ENCODE results near the gene SPATA16. TPM values are rescaled to one million over a fixed set of nuclear protein-coding genes. Genes with fewer than 3 reads are reported as not detected.

The SPATA16 gene
- total and polyA plus RNA-seq, 2 of the 13 experiments (the other 11 are each of a cell fraction or from before 2014, with no cell fraction given), result not detected

DNA sequence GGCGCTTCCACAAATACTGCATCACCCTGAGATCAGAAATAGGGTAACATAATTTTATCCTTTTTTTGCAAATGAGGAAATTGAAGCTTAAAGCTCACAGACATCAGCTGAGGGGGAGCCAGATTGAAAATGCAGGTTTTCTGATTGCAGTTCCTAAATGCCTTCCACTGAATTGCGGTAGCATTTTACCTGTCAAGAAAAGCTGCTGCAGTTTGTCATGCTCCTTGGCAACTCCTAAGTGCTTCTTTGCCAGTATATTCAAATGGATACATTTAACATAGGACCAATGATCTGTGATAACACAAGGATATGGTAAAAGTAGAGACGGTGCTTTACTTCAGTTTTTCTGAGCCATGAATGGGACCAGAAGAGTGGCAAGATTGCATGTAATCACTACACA lies 50.5 kb downstream of the SPATA16 start:
- ChIA-PET POLR2A (no interaction called here), CTCF (ENCODE audit: low intra/inter-chr PET ratio, low total read pairs) (no interaction called here)
- Histone ChIP-seq H3K36me3 (replicated peaks in 1 of 2; ENCODE audit: control insufficient read depth in 1 of 2, insufficient read depth in 2 of 2, low read length in 2 of 2) (no peaks in the 10 kb centered on the region), H3K4me2 (ENCODE audit: low read depth, low read length) (no peak overlapping the region), H2AFZ (ENCODE audit: low read length) (no peak overlapping the region), H3K27ac (ENCODE audit: extremely low read length, insufficient read depth, low read length) (no peak overlapping the region), H3K4me3 (replicated peaks in 1 of 3; ENCODE audit: insufficient read depth in 1 of 3, low read depth in 2 of 3, low read length in 3 of 3) (no peak overlapping the region), H3K4me1 (ENCODE audit: insufficient read depth, low read length) (no peaks in the 10 kb centered on the region), H3K79me2 (ENCODE audit: insufficient read depth, low read length) (no peaks in the 10 kb centered on the region), H3K9ac (ENCODE audit: insufficient read depth, low read depth, low read length) (no peak overlapping the region), H3K27me3 (ENCODE audit: control insufficient read depth in 1 of 2, insufficient read depth in 2 of 2, low read length in 2 of 2) (no peaks in the 10 kb centered on the region), H3K9me3 (ENCODE audit: low read length) (no peaks in the 10 kb centered on the region), H4K20me1 (ENCODE audit: insufficient read depth, low read length) (no peaks in the 10 kb centered on the region)
- no peak for ATAC-seq
- WGBS (ENCODE audit: low lambda C conversion rate), result 27% methylated on average over 3 of the region's 3 CpGs
- DNase-seq (ENCODE audit: low spot score), result no peak
- in situ Hi-C loops (cut with HindIII; ENCODE audit: extremely low pct_ligation_motif_present, low pct_unique_long_range_greater_than_20kb) (no loop called here), intact Hi-C loops (cut with micrococcal nuclease; ENCODE audit: unreplicated experiment) (no loop called here)
- FAIRE-seq, result no peak
- no TSS peak for BruUV-seq (replicated peaks)
- TF ChIP-seq REST (IDR thresholded peaks at IDR 0.05; ENCODE audit: borderline replicate concordance in 1 of 2, low read depth in 1 of 2, low read length in 2 of 2) (no peak), ZNF225 (CRISPR knock-in tag; IDR thresholded peaks at IDR 0.05) (no peak), DDIT3 (CRISPR knock-in tag; IDR thresholded peaks at IDR 0.05) (no peak), BCL3 (CRISPR knock-in tag; IDR thresholded peaks at IDR 0.05) (no peak), AGO1 (IDR thresholded peaks at IDR 0.05; ENCODE audit: low read depth, low read length, poor library complexity, severe bottlenecking) (no peak), ZC3H4 (CRISPR knock-in tag; IDR thresholded peaks at IDR 0.05; ENCODE audit: borderline replicate concordance) (no peak), ZNF3 (CRISPR knock-in tag; IDR thresholded peaks at IDR 0.05) (no peak), ZNF264 (CRISPR knock-in tag; IDR thresholded peaks at IDR 0.05) (no peak)
- TF ChIP-seq, protein P1, sequence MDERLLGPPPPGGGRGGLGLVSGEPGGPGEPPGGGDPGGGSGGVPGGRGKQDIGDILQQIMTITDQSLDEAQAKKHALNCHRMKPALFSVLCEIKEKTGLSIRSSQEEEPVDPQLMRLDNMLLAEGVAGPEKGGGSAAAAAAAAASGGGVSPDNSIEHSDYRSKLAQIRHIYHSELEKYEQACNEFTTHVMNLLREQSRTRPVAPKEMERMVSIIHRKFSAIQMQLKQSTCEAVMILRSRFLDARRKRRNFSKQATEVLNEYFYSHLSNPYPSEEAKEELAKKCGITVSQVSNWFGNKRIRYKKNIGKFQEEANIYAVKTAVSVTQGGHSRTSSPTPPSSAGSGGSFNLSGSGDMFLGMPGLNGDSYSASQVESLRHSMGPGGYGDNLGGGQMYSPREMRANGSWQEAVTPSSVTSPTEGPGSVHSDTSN (CRISPR knock-in tag; IDR thresholded peaks at IDR 0.05), result no peak
- TF ChIP-seq, protein P2, sequence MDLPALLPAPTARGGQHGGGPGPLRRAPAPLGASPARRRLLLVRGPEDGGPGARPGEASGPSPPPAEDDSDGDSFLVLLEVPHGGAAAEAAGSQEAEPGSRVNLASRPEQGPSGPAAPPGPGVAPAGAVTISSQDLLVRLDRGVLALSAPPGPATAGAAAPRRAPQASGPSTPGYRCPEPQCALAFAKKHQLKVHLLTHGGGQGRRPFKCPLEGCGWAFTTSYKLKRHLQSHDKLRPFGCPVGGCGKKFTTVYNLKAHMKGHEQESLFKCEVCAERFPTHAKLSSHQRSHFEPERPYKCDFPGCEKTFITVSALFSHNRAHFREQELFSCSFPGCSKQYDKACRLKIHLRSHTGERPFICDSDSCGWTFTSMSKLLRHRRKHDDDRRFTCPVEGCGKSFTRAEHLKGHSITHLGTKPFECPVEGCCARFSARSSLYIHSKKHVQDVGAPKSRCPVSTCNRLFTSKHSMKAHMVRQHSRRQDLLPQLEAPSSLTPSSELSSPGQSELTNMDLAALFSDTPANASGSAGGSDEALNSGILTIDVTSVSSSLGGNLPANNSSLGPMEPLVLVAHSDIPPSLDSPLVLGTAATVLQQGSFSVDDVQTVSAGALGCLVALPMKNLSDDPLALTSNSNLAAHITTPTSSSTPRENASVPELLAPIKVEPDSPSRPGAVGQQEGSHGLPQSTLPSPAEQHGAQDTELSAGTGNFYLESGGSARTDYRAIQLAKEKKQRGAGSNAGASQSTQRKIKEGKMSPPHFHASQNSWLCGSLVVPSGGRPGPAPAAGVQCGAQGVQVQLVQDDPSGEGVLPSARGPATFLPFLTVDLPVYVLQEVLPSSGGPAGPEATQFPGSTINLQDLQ (CRISPR knock-in tag; IDR thresholded peaks at IDR 0.05), result no peak
